SHP77 treated with DMSO at 0.1 percent for 48 hours (cell line): ENCODE results near the gene KLHL17.
"Not testable (repeated sequence)": the region's sequence is repeated elsewhere in the genome, so short reads cannot be mapped to it uniquely, and the experiment has no call there.

Experiments
- DNase-seq: peaks from one replicate; lab custom pipeline; 2025; lab: John Stamatoyannopoulos, UW

KLHL17 gene

GRCh38 chr1:970242-970972 lies 10.0 kb downstream of the KLHL17 start:
- DNase-seq: no peak

- no peak for DNase-seq
Observed at GRCh38 chr1:970973-971730, 10.8 kb downstream of the KLHL17 start.

- DNase-seq: no peak
Observed at GRCh38 chr1:971751-972506, 11.5 kb downstream of the KLHL17 start.

GRCh38 chr1:972726-973458 lies 12.5 kb downstream of the KLHL17 start:
- DNase-seq: no peak

GRCh38 chr1:973459-974292 lies 13.3 kb downstream of the KLHL17 start:
- DNase-seq: no peak

- no peak for DNase-seq
Observed at GRCh38 chr1:974293-974640, 13.9 kb downstream of the KLHL17 start.

- no peak for DNase-seq
Observed at GRCh38 chr1:974687-975328, 14.4 kb downstream of the KLHL17 start.

- DNase-seq: no peak
Observed at GRCh38 chr1:975365-975764, 15.0 kb downstream of the KLHL17 start.

- DNase-seq: peak; percentile 30
Observed at GRCh38 chr1:975896-976683, 15.7 kb downstream of the KLHL17 start.

GRCh38 chr1:976791-977190 lies 16.4 kb downstream of the KLHL17 start:
- not testable (repeated sequence) for DNase-seq

- no peak for DNase-seq
Observed at GRCh38 chr1:978069-978834, 17.9 kb downstream of the KLHL17 start.

- DNase-seq: no peak
Observed at GRCh38 chr1:978835-979743, 18.7 kb downstream of the KLHL17 start.

GRCh38 chr1:979744-980072 lies 19.3 kb downstream of the KLHL17 start:
- DNase-seq: no peak

- no peak for DNase-seq
Observed at GRCh38 chr1:980137-980571, 19.8 kb downstream of the KLHL17 start.

- DNase-seq: no peak
Observed at GRCh38 chr1:980602-981395, 20.4 kb downstream of the KLHL17 start.

- no peak for DNase-seq
Observed at GRCh38 chr1:981491-981954, 21.1 kb downstream of the KLHL17 start.

GRCh38 chr1:981955-982558 lies 21.7 kb downstream of the KLHL17 start, which contains the start of gene PERM1:
TSS of gene PERM1 (minus strand) at chr1:982093. CDS start at chr1:981029, 1,064 bp downstream.
- no peak for DNase-seq
